Measurements from ENCODE around the gene ARHGEF26.

Gene ARHGEF26

GRCh38 chr3:154164387-154164786, 43.2 kb downstream of the ARHGEF26 start:
- DNase-seq, result no peak

- no peak for DNase-seq
Measured at GRCh38 chr3:154168998-154169795, 48.0 kb downstream of the ARHGEF26 start.

GRCh38 chr3:154169796-154170110, 48.6 kb downstream of the ARHGEF26 start:
- no peak for DNase-seq

GRCh38 chr3:154170300-154170699, 49.1 kb downstream of the ARHGEF26 start:
- no peak for DNase-seq

GRCh38 chr3:154175041-154175440, 53.9 kb downstream of the ARHGEF26 start:
- DNase-seq, result no peak

- no peak for DNase-seq
Measured at GRCh38 chr3:154176036-154176435, 54.8 kb downstream of the ARHGEF26 start.

GRCh38 chr3:154177406-154177805, 56.2 kb downstream of the ARHGEF26 start:
- no peak for DNase-seq

GRCh38 chr3:154178172-154178571, 57.0 kb downstream of the ARHGEF26 start:
- no peak for DNase-seq

GRCh38 chr3:154180836-154181691, 59.9 kb downstream of the ARHGEF26 start:
- DNase-seq, result no peak

- peak; percentile 28 for DNase-seq
Measured at GRCh38 chr3:154182322-154182922, 61.2 kb downstream of the ARHGEF26 start.

GRCh38 chr3:154182975-154183374, 61.8 kb downstream of the ARHGEF26 start:
- no peak for DNase-seq

- DNase-seq, result peak; percentile 29
Measured at GRCh38 chr3:154184582-154184981, 63.4 kb downstream of the ARHGEF26 start.

GRCh38 chr3:154188437-154188836, 67.2 kb downstream of the ARHGEF26 start:
- no peak for DNase-seq

GRCh38 chr3:154188846-154189245, 67.7 kb downstream of the ARHGEF26 start:
- DNase-seq, result peak; percentile 14

- DNase-seq, result no peak
Measured at GRCh38 chr3:154191520-154191919, 70.3 kb downstream of the ARHGEF26 start.

GRCh38 chr3:154192225-154192624, 71.0 kb downstream of the ARHGEF26 start:
- no peak for DNase-seq

GRCh38 chr3:154193000-154193615, 71.9 kb downstream of the ARHGEF26 start:
- no peak for DNase-seq

GRCh38 chr3:154194877-154195276, 73.7 kb downstream of the ARHGEF26 start:
- no peak for DNase-seq

- no peak for DNase-seq
Measured at GRCh38 chr3:154195620-154196356, 74.6 kb downstream of the ARHGEF26 start.

GRCh38 chr3:154197751-154198150, 76.6 kb downstream of the ARHGEF26 start:
- no peak for DNase-seq

GRCh38 chr3:154209499-154209898, 88.3 kb downstream of the ARHGEF26 start:
- DNase-seq, result no peak

GRCh38 chr3:154210986-154211385, 89.8 kb downstream of the ARHGEF26 start:
- DNase-seq, result peak; percentile 24

GRCh38 chr3:154214306-154214705, 93.1 kb downstream of the ARHGEF26 start:
- DNase-seq, result no peak
